GM21576 (cell line): ENCODE results near the gene TRIM13.
A peak's percentile ranks its signal among the peaks of the same experiment; 100 is the strongest.

Experiments used
- ATAC-seq: cut with Tn5 transposase; IDR thresholded peaks from one replicate; pipeline ENCODE4 v1.9.1; 2021; ENCODE audit warnings: mild to moderate bottlenecking, moderate library complexity; ENCODE audit not compliant: unreplicated experiment

Gene TRIM13

DNA sequence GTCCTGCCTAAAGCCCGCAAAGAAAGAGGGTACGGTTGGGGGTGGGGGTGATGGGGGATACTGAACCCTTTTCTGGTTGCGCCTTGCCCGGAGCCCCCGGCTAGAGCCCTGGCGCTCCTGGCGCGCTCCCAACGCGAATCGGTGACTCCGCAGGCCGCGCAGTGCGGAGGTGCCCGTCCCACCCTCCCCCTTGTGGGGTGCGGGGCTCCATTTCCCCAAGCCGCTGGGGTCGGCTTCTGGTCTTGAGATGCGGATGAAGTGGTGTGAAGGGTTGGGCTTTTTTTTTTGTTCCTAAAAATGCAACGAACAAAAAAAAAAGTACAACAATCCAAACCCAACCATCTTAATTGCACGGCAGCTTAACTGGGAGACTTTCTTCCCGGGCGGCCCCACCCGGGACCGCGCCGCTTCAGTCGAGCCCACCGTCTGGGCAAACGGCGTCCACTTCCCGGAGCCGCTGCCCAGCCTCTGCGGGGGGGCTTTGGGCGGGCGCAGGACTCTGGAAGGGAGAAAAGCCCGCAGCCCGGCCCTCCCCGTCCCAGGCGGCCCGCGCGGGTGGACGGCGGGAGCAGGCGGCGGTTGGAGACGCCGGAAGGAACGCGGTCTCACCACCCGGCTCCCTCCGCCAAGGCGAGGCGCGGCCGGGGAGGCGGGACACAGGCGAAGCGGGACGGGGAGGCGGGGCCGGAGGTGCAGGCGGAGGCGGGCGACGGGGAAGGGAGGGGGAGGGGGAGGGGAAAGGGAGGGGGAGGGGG is 504 bp upstream of the TRIM13 start:
- peak; percentile 48 for ATAC-seq

DNA sequence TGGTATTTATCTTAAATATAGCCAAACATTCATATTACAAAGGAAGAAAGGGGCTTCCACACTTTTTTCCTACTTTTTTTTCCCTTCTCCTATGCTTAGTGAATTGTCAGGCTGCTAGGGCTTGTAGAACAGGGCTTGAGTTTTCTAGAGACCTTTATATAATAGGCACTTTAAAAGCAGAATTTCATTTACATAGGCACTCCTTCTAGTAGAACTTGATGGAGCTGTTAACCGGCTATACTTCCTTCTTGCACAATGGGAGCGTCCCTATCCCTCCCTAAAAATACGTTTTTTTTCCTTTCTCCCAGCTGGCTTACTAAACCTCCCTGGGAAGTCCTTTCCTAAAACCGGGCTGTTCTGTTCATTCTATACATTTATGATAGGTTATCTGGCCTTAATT is 1.1 kb downstream of the TRIM13 start:
- ATAC-seq, result no peak

DNA sequence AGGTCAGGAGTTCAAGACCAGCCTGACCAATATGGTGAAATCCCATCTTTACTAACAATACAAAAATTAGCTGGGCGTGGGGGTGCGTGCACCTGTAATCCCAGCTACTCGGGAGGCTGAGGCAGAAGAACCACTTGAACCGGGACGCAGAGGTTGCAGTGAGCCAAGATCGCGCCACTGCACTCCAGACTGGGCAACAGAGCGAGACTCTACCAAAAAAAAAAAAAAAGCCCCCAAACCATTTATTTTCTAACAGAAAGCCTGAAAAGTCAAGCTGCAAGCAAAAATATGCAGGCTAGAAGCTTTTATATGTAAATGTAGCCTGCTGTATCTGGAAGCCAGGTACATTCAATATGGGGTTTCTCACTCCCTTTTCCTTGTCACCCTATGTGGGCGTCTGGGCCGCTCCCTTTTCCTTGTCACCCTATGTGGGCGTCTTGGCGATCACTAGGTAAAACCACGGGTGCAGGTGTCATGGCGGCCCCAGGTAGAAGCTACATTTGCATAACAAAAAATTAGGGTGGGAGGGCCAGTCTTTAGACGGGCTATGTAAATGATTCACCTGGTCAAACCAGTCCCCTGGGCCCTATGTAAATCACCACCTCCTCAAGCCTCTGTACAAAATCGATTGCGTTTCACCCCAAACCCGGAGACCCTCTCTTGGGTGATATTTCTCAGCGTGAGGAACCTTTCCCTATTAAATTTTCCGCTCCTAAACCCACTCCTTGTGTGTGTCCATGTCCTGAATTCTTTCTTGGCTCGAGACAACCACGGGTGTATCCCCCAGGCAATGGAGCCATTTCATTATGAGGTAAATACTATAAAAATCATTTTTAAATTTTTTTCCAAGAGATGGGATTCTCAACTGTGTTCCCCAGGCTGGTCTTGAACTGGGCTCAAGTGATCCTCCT is 2.1 kb downstream of the TRIM13 start:
- no peak for ATAC-seq

DNA sequence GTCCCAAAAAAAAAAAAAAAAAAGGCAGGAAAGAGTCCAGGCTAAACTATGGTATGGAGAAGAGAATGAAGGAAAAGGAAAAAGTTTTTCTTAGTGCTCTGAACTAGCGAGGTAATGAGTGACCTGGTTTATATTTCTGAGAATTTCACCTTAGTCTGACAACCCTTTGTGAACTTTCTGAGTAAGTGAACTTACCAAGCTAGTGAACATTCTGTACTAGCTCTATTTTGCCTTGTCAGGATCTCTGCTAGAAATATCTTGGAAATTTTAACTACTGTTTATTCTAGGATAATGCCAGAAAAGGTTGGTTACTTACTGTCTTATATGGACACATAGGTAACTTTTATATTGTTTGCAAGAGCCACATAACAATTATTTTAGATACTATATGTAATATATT is 4.4 kb downstream of the TRIM13 start:
- ATAC-seq, result no peak

DNA sequence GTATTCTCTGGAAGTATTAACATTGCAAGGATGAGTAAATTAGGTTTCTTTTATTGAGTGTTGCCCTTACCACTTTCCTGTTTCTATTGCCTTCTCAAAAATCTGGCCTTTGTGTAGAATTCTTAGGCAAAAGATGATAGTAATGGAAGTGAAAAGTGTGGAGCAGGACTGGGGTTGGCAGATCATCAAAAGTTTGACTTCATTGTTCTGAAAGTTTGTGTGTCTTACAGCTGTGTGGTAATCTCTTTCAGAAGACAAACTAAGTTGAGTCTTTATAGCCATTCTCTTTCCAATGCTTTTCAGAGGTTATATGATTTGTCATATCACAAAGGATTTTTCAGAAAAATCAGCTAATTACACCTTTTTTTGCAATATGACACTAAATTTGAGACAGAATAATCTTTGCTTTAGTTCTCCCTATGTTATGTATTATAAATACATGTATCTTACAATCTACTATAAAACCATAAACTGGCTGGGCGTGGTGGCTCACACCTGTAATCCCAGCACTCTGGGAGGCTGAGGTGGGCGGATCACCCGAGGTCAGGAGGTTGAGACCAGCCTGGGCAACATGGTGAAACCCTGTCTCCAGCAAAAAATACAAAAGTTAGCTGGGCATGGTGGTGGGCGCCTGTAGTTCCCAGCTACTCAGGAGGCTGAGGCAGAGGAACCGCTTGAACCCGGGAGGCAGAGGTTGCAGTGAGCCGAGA is 9.7 kb downstream of the TRIM13 start:
- ATAC-seq, result no peak

DNA sequence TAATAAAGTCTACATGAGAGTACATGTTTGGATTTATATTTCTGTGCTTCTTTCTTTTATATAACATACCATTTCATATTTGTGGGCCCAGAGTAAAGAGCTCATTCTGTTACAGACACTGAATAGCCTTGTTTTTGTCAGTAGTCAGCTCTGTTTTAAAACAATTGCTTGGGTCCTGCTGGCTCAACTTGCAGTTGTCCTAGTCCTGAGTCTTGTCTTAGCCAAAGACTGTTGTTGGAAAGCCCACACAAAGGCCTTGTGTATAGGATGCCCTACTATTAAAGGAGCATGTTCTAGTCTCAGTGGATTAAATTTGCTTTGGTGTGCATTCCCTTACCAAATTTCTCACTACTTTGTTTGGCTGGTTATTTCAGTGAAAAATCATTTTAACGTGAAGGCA is 14.6 kb downstream of the TRIM13 start:
- no peak for ATAC-seq

DNA sequence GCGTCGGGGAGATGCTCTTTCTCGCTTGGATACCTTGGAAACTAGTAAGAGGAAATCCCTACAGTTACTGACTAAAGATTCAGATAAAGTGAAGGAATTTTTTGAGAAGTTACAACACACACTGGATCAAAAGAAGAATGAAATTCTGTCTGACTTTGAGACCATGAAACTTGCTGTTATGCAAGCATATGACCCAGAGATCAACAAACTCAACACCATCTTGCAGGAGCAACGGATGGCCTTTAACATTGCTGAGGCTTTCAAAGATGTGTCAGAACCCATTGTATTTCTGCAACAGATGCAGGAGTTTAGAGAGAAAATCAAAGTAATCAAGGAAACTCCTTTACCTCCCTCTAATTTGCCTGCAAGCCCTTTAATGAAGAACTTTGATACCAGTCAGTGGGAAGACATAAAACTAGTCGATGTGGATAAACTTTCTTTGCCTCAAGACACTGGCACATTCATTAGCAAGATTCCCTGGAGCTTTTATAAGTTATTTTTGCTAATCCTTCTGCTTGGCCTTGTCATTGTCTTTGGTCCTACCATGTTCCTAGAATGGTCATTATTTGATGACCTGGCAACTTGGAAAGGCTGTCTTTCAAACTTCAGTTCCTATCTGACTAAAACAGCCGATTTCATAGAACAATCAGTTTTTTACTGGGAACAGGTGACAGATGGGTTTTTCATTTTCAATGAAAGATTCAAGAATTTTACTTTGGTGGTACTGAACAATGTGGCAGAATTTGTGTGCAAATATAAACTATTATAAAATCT is 15.7 kb downstream of the TRIM13 start:
- no peak for ATAC-seq

DNA sequence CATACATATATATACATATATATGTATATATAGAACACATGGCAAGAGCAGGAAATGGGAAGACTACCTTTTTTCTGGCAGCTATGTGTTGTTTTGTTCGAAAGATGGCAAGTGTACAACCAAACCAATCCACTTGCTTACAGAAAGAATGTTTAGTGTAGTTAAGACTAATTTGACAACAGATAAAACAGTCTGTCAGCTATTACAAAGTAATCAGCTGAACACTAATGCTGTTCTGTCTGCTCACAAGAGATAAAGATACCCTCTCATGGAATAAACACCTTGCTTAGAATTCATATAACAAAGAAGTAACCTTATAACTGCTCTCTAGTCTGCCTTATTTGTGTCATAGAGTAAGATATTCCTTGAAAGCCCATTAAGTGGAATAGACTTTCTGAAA is 17.5 kb downstream of the TRIM13 start:
- ATAC-seq, result no peak

DNA sequence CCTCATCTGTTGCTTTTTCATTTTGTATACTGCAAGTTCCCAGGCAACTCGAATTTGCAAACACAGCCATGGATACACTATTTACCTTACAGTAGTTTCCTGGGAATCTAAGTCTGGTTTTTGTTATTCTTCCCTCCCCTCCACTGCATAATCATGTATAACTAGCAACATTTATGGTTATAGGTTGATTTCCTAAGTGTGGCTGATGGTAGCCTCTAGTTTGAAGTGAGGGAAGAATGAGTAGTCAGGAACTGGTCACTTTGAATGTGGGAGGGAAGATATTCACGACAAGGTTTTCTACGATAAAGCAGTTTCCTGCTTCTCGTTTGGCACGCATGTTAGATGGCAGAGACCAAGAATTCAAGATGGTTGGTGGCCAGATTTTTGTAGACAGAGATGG is 18.4 kb downstream of the TRIM13 start, which contains the start of gene KCNRG:
Gene KCNRG (plus strand): TSS at position 187 of the 400 bp plus-strand sequence. CDS start 50 bp downstream, at position 237.
- no peak for ATAC-seq

DNA sequence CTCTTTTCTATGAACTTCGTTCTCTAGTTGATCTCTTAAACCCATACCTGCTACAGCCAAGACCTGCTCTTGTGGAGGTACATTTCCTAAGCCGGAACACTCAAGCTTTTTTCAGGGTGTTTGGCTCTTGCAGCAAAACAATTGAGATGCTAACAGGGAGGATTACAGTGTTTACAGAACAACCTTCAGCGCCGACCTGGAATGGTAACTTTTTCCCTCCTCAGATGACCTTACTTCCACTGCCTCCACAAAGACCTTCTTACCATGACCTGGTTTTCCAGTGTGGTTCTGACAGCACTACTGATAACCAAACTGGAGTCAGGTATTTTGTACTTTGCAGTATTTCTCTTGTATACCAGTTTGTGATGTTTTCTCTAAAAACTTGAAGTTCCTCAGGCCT is 18.9 kb downstream of the TRIM13 start:
- no peak for ATAC-seq

DNA sequence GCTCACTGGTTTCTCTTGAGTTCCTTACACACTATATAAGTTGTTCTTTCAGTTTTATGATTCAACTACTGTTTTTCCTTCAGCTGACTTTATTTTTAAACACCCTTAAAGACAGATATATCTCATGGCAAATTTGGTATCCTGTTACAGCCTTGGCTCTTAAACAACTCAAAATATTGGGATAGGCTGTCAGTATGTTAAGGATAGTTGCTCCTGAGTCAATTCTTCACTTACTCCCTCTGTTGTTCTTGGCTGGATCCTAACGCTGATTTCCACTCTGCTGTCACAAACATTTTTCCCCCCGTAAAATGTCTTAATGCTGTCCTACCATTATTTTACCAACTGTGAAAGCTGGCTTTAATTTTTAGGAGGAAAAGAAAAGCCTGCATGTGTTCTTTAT is 19.6 kb downstream of the TRIM13 start:
- no peak for ATAC-seq

DNA sequence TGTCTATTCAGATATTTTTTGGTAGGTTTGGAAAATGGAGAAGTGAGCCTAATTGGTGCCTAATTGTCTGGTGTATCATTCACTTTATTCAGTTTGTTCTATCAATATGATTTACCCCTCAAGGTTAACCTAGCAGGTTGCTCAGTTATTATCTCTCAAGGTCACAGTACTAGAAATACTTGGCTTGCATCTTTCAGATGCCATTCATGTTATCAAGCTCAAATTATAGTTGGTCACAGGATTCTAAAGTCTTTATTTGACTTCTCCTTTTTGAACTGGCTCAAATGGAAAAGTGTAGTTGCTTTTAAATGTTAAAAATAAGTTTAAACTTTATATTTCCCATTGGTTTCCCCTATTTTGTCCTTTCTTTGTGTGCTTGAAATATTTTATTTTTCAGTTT is 21.0 kb downstream of the TRIM13 start:
- no peak for ATAC-seq

DNA sequence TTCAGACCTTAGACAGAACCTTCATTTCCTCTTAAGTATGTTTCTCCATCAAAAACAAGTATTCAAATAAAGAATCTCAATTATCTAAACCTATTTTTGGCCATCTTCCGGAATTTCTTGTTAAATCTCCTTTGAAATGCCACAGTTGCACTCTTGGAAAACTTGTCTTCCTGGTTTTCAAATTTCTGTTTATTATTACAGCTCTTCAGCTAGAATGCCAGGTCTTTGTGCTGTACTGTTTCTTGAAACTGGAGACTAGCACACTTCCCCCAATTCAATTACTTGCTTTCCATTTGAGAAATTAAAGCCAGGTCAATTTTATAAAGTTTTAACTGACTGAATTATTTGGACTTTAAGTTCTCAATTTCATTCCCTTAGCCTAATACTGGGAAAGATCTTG is 28.6 kb downstream of the TRIM13 start:
- ATAC-seq, result no peak

DNA sequence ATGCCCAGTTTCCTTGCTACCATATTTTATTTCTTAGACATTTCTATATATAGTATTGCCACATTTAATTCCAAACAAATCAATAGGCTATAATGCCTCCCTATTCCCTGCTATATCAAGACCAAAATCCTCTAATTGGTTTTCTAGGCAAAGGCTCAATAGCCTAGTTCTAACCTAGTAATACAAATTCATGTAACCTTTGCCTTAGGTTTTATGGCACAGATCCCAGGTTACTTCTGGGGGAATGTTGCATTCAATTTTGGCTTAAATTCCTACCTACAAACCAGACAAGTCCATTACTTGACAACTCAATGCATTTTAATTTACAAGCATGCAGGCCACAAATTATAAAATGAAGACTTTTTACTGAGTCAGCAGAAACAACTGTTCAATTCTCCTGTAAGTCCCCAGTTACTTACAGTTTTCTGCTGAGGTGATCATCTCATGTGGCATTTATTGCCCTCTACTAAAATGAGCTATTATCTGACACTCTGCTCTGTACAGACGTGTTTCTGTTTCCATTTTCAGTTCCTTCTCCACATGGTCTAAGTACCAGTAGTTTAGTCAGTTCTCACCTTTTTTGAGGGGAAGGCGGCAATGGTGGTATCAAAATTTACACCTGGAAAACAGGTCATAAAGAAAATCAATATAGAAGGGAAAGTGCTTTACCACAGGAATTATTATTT is 30.1 kb downstream of the TRIM13 start:
- peak; percentile 99 for ATAC-seq

DNA sequence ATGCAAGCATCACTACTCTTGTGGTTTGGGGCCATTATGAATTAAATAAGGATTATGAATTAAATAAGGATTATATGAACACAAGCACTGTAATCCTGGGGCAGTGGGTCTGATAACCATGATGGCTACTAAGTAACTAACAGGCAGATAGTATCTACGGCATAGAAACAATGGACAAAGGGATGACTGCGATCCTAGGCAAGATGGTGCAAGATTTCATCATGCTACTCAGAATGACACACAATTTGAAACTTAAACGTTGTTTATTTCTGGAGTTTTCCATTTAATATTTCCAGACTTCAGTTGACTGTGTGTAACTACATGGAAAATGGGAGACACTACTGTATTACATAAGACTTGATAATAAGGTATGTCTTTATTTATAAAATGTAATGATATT is 33.5 kb downstream of the TRIM13 start:
- no peak for ATAC-seq

DNA sequence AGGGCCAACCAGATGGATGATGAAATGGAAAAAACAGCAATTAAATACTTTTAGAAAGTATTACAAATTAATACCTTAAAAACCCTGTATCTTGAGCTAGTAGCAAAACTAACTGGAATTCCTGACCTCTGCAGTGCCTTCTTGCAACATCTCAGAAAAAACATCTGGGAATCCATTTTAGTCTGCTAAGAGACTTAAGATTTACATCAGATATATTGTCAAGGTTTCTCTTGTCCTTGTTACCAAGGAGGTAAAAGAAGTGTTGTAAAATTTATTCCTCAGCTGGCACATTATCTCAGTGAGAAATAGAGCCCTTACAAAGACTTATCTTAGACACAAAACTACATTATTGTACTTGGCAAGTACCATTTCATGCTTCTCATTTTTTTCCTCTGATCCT is 36.9 kb downstream of the TRIM13 start:
- no peak for ATAC-seq

DNA sequence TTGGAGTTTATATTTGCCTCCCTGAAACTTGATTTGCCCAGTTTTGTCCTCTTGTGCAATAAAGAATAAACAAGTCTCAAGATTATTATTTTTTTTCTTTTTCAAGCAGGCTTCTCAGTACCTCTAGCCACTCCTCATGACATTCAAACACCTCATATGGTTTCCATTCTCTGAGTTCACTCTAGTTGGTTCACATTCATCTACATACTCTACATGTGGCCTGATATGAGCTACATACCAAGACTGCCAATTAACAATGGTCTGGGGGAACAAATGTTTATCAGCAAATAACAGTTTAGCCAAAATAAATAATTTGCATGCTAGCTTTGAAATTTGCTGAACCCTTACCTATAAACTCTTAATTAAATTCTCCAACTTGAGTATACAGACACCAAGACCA is 40.9 kb downstream of the TRIM13 start:
- no peak for ATAC-seq

DNA sequence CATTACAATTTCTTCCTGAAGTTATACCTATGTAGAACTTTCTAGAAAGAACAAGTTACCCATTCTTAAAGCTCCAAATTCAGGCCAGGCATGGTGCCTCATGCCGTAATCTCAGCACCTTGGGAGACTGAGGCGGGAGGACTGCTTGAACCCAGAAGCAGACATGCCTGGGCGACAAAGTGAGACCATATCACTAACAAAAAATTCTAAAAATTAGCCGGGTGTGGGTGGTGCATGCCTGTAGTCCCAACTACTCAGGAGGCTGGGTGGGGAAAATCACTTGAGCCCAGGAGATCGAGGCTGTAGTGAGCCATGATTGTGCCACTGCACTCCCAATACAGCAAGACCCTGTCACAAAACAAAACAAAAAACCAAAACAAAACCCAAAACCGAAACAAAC is 41.4 kb downstream of the TRIM13 start:
- no peak for ATAC-seq

DNA sequence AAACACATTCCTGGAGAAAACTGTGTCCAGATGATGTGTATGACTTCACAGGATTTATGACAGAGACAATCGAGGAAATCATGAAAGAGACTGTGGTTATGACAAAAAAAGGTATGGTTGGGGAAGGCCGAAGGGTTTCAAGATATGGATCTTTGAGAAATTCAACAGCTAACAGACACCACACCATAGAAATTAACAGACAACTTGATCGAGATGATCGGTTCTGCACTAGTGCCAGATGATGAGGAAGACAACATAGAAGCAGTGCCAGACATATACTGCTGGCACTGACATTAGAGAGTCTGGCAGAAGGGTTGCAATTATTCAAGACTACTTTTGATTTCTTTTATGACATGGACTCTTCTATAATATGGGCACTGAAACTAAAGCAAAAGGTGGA is 55.6 kb downstream of the TRIM13 start:
- no peak for ATAC-seq

DNA sequence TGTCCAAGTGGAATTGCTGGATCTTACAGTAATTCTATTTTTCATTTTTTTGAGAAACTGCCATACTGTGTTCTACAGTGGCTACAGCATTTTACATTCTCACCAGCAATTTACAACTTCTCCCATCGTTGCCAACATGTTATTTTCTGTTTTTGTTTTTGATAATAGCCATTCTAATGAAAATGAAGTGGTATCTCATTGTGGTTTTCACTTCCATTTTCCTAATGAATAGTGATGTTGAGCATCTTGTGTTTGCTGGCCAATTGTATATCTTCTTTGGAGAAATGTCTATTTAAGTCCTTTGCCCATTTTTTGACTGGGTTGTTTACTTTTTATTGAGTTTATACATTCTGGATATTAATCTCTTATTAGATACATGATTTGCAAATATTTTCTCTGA is 57.0 kb downstream of the TRIM13 start:
- peak; percentile 46 for ATAC-seq
